ENCODE results near the gene COL4A2. TPM values are rescaled to one million over a fixed set of nuclear protein-coding genes. Genes with fewer than 3 reads are reported as not detected.

COL4A2 gene
- total RNA-seq, 6 experiments from 2014 or later, result 8.4 to 65.8 (median 42.5) TPM

- ATAC-seq (peak; percentile 4 to 23 (median 18)), DNase-seq (no peak)
- no peaks in the 10 kb centered on the region for H3K36me3 ChIP-seq
- H3K27me3 ChIP-seq, result peaks cover 0 to 12% of the 10 kb centered on the region in 2 donors
- peak overlapping the region; percentile 49 to 55 (median 51) for H3K4me3 ChIP-seq
- WGBS (ENCODE audit: insufficient coverage, low coverage, low lambda C conversion rate, missing lambda C conversion rate), result 3% methylated on average over 22 of the region's 64 CpGs
- TF ChIP-seq, protein P1, sequence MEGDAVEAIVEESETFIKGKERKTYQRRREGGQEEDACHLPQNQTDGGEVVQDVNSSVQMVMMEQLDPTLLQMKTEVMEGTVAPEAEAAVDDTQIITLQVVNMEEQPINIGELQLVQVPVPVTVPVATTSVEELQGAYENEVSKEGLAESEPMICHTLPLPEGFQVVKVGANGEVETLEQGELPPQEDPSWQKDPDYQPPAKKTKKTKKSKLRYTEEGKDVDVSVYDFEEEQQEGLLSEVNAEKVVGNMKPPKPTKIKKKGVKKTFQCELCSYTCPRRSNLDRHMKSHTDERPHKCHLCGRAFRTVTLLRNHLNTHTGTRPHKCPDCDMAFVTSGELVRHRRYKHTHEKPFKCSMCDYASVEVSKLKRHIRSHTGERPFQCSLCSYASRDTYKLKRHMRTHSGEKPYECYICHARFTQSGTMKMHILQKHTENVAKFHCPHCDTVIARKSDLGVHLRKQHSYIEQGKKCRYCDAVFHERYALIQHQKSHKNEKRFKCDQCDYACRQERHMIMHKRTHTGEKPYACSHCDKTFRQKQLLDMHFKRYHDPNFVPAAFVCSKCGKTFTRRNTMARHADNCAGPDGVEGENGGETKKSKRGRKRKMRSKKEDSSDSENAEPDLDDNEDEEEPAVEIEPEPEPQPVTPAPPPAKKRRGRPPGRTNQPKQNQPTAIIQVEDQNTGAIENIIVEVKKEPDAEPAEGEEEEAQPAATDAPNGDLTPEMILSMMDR (IDR thresholded peaks at IDR 0.05), result no peak
- no peak for TF ChIP-seq POLR2A (IDR thresholded peaks at IDR 0.05)
- no peaks in the 10 kb centered on the region for H3K9me3 ChIP-seq
- intact Hi-C loops (cut with DNase I), result no loop called here
- peaks cover 0 to 23% (median 5%) of the 10 kb centered on the region in 4 donors for H3K4me1 ChIP-seq
- peak overlapping the region; percentile 63 to 89 (median 77) for H3K27ac ChIP-seq
Measured at GRCh38 chr13:110307767-110308655, 927 bp downstream of the COL4A2 start.

DNA sequence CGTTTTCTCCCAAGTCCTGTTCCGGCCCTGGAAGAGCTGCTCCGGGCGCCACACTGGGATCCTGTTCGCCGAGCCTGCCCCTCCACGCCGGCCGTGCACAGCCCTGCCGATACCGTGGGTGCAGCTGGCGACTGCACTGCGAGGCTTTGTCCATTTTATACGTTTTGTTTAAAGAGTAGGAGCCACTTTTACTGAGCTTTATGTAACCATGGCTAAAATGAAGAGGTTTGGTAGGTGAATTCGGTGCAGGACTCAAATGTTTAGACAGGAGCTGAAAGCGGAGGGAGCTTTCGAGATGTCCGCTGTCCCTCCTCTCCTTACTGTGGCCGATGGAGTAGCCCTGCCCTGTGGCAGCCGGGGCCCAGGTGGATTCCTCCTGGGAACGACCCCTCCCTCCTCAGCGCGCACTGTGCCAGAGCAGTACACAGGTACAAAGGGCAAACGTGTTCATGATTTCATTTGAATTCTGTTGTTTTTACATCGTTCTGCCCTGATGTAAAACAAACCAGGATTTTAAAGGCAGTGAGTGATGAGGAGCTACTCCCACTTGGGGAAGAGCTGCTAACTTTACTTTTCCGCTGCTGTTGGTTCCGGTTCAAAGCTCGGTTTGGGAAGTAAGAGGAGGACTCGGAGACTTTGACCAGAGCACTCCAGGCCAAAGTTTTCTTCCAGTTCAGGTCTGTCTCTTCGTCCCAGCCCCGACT, 1.7 kb downstream of the COL4A2 start:
- peaks cover 0 to 12% of the 10 kb centered on the region in 2 donors for H3K27me3 ChIP-seq
- peak overlapping the region; percentile 49 to 55 (median 51) for H3K4me3 ChIP-seq
- intact Hi-C loops (cut with DNase I), result no loop called here
- H3K4me1 ChIP-seq, result peaks cover 0 to 23% (median 5%) of the 10 kb centered on the region in 4 donors
- DNase-seq, result no peak
- H3K9me3 ChIP-seq, result no peaks in the 10 kb centered on the region
- H3K27ac ChIP-seq, result peak overlapping the region in 2 of 3 donors; percentile 63 to 89
- H3K36me3 ChIP-seq, result no peaks in the 10 kb centered on the region
- 4% methylated on average over 25 of the region's 31 CpGs for WGBS (ENCODE audit: insufficient coverage, low coverage, low lambda C conversion rate, missing lambda C conversion rate)
- TF ChIP-seq, protein P1 (IDR thresholded peaks at IDR 0.05), result no peak
- TF ChIP-seq POLR2A (IDR thresholded peaks at IDR 0.05), result no peak
- ATAC-seq, result peak; percentile 24 to 47 (median 34)

GRCh38 chr13:110309661-110310524, 2.8 kb downstream of the COL4A2 start:
- no peaks in the 10 kb centered on the region for H3K9me3 ChIP-seq
- peaks cover 0 to 23% (median 5%) of the 10 kb centered on the region in 4 donors for H3K4me1 ChIP-seq
- H3K4me3 ChIP-seq, result peak overlapping the region in 2 of 3 donors; percentile 11 to 55
- DNase-seq (no peak), ATAC-seq (no peak)
- no peaks in the 10 kb centered on the region for H3K36me3 ChIP-seq
- H3K27me3 ChIP-seq, result peaks cover 0 to 12% of the 10 kb centered on the region in 2 donors
- no peak for TF ChIP-seq POLR2A (IDR thresholded peaks at IDR 0.05)
- TF ChIP-seq, protein P1 (IDR thresholded peaks at IDR 0.05), result no peak
- intact Hi-C loops (cut with DNase I), result no loop called here
- H3K27ac ChIP-seq, result peak overlapping the region in 1 of 3 donors; percentile 89
- WGBS (ENCODE audit: insufficient coverage, low coverage, low lambda C conversion rate, missing lambda C conversion rate), result 63% methylated on average over 12 of the region's 16 CpGs

Measured in right lobe of liver (tissue), 6 donors.